ENCODE measurements around the gene CCL23. TPM values are rescaled to one million over a fixed set of nuclear protein-coding genes. Genes with fewer than 3 reads are reported as not detected.

The CCL23 gene
- total and polyA plus RNA-seq, 2 experiments from 2014 or later: not detected

- Histone ChIP-seq H3K4me1 (ENCODE audit: low read depth) (no peaks in the 10 kb centered on the region), H3K27me3 (no peaks in the 10 kb centered on the region), H3K4me3 (no peak overlapping the region), H3K27ac (no peak overlapping the region), H3K9me3 (ENCODE audit: low read depth) (no peaks in the 10 kb centered on the region), H3K36me3 (no peaks in the 10 kb centered on the region)
- DNase-seq (ENCODE audit: low read depth in 1 of 2, low spot score in 1 of 2): peak; percentile 88 to 89
- peak; percentile 73 for TF ChIP-seq CTCF (IDR thresholded peaks at IDR 0.05; ENCODE audit: low read depth, low read length)
These were observed 48.0 kb downstream of the CCL23 start for GRCh38 chr17:35969558-35970380.

- no peak for TF ChIP-seq CTCF (IDR thresholded peaks at IDR 0.05; ENCODE audit: low read depth, low read length)
- Histone ChIP-seq H3K4me1 (ENCODE audit: low read depth) (no peaks in the 10 kb centered on the region), H3K36me3 (no peaks in the 10 kb centered on the region), H3K4me3 (no peak overlapping the region), H3K9me3 (ENCODE audit: low read depth) (no peaks in the 10 kb centered on the region), H3K27ac (no peak overlapping the region), H3K27me3 (peaks cover 4% of the 10 kb centered on the region)
- no peak for DNase-seq (ENCODE audit: low read depth in 1 of 2, low spot score in 1 of 2)
These were observed 49.2 kb downstream of the CCL23 start for GRCh38 chr17:35968520-35969054.

- DNase-seq (ENCODE audit: low read depth in 1 of 2, low spot score in 1 of 2): no peak
- no peaks in the 10 kb centered on the region for H3K9me3 ChIP-seq (ENCODE audit: low read depth)
- H3K4me1 ChIP-seq (ENCODE audit: low read depth): no peaks in the 10 kb centered on the region
- H3K27ac ChIP-seq: no peak overlapping the region
- TF ChIP-seq CTCF (IDR thresholded peaks at IDR 0.05; ENCODE audit: low read depth, low read length): no peak
- H3K4me3 ChIP-seq: no peak overlapping the region
- H3K36me3 ChIP-seq: no peaks in the 10 kb centered on the region
- peaks cover 4% of the 10 kb centered on the region for H3K27me3 ChIP-seq
These were observed 52.5 kb downstream of the CCL23 start for GRCh38 chr17:35965272-35965671.

GRCh38 chr17:35963663-35964062 is 54.1 kb downstream of the CCL23 start:
- H3K27me3 ChIP-seq: peaks cover 10% of the 10 kb centered on the region
- H3K9me3 ChIP-seq (ENCODE audit: low read depth): no peaks in the 10 kb centered on the region
- no peak overlapping the region for H3K27ac ChIP-seq
- TF ChIP-seq CTCF (IDR thresholded peaks at IDR 0.05; ENCODE audit: low read depth, low read length): no peak
- H3K4me1 ChIP-seq (ENCODE audit: low read depth): no peaks in the 10 kb centered on the region
- no peak overlapping the region for H3K4me3 ChIP-seq
- H3K36me3 ChIP-seq: no peaks in the 10 kb centered on the region
- no peak for DNase-seq (ENCODE audit: low read depth in 1 of 2, low spot score in 1 of 2)

Other genes starting within 250 kb of the CCL23 start
- gene MMP28, start 222.3 kb downstream of the CCL23 start, total RNA-seq: 0.39 TPM in 1 of 2 replicates, not detected in the other
- gene MMP28, start 222.3 kb downstream of the CCL23 start, polyA plus RNA-seq: 0.84 and 0.94 TPM in 2 replicates
- gene TAF15, start 208.5 kb downstream of the CCL23 start, total RNA-seq: 33.4 and 75.2 TPM in 2 replicates
- gene TAF15, start 208.5 kb downstream of the CCL23 start, polyA plus RNA-seq: 27.2 and 31.1 TPM in 2 replicates
- gene HEATR9, start 149.1 kb downstream of the CCL23 start, total RNA-seq: not detected in 2 replicates
- 0.09 and 0.36 TPM in 2 replicates for gene HEATR9, start 149.1 kb downstream of the CCL23 start, polyA plus RNA-seq
- not detected in 2 replicates for gene CCL5, start 137.6 kb downstream of the CCL23 start, total RNA-seq
- gene CCL5, start 137.6 kb downstream of the CCL23 start, polyA plus RNA-seq: 0.10 TPM in 1 of 2 replicates, not detected in the other
- gene RDM1, start 87.2 kb downstream of the CCL23 start, total RNA-seq: 0.35 and 6.4 TPM in 2 replicates
- 2.6 and 17.8 TPM in 2 replicates for gene RDM1, start 87.2 kb downstream of the CCL23 start, polyA plus RNA-seq
- not detected in 2 replicates for gene LYZL6, start 74.3 kb downstream of the CCL23 start, total RNA-seq
- gene LYZL6, start 74.3 kb downstream of the CCL23 start, polyA plus RNA-seq: not detected in 2 replicates
- not detected in 2 replicates for gene CCL16, start 36.5 kb downstream of the CCL23 start, total RNA-seq
- not detected in 2 replicates for gene CCL16, start 36.5 kb downstream of the CCL23 start, polyA plus RNA-seq
- not detected in 2 replicates for gene CCL14, start 31.2 kb downstream of the CCL23 start, total RNA-seq
- not detected in 2 replicates for gene CCL14, start 31.2 kb downstream of the CCL23 start, polyA plus RNA-seq
- not detected in 2 replicates for gene CCL15, start 16.4 kb downstream of the CCL23 start, total RNA-seq
- gene CCL15, start 16.4 kb downstream of the CCL23 start, polyA plus RNA-seq: not detected in 2 replicates
- not detected in 2 replicates for gene CCL18, start 46.3 kb upstream of the CCL23 start, total RNA-seq
- not detected in 2 replicates for gene CCL18, start 46.3 kb upstream of the CCL23 start, polyA plus RNA-seq
- gene CCL3, start 72.2 kb upstream of the CCL23 start, total RNA-seq: not detected in 2 replicates
- gene CCL3, start 72.2 kb upstream of the CCL23 start, polyA plus RNA-seq: not detected in 2 replicates
- gene CCL4, start 85.9 kb upstream of the CCL23 start, total RNA-seq: not detected in 2 replicates
- not detected in 2 replicates for gene CCL4, start 85.9 kb upstream of the CCL23 start, polyA plus RNA-seq
- 2.3 and 5.5 TPM in 2 replicates for gene TBC1D3B, start 158.7 kb upstream of the CCL23 start, total RNA-seq
- gene TBC1D3B, start 158.7 kb upstream of the CCL23 start, polyA plus RNA-seq: 4.0 and 4.7 TPM in 2 replicates
- gene CCL3L1, start 178.8 kb upstream of the CCL23 start, total RNA-seq: not detected in 2 replicates
- gene CCL3L1, start 178.8 kb upstream of the CCL23 start, polyA plus RNA-seq: 0.24 TPM in 1 of 2 replicates, not detected in the other
- gene CCL4L2, start 193.1 kb upstream of the CCL23 start, total RNA-seq: not detected in 2 replicates
- 0.21 TPM in 1 of 2 replicates, not detected in the other for gene CCL4L2, start 193.1 kb upstream of the CCL23 start, polyA plus RNA-seq
- not detected in 2 replicates for gene TBC1D3I, start 246.6 kb upstream of the CCL23 start, total RNA-seq
- gene TBC1D3I, start 246.6 kb upstream of the CCL23 start, polyA plus RNA-seq: not detected in 2 replicates

Measured in cardiac muscle cell (in vitro differentiated cells and primary cell).